ENCODE results near the gene MATR3.

The MATR3 gene

DNA sequence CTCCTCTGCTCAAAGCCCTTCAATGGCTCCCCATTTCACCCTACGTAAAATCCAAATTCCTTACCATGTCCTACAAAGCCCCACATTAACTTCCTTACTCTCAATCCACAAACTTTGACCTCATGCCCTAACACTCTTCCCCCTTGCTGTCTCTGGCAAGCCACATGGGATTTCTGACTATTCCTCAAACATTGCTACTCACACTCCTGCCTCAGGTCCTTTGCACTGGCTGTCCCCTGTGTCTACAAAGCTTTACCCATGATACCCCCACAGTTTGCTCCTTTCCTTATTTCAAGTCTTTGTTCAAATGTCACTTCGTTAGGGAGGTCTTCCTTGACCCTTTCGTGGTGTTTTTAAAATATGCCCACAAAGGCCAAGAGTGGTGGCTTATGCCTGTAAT lies 40.4 kb upstream of the MATR3 start:
- no peak for TF ChIP-seq CTCF (IDR thresholded peaks at IDR 0.05)
- H3K27ac ChIP-seq, result no peak overlapping the region
- no peak for DNase-seq (ENCODE audit: low spot score)

DNA sequence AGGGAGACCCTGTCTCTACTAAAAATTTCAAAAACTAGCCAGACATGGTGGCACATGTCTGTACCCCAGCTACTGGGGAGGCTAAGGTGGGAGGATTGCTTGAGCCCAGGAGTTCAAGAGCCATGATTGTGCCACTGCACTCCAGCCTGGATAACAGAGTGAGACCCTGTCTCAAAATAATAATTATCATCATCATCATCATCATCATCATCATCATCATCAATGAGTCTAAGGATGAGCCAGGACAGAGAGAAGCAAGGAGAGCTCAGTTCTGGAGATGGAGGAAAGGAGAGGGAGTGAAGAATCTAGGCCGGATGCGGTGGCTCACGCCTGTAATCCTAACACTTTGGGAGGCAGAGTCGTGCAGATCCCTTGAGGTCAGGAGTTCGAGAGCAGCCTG lies 36.7 kb upstream of the MATR3 start:
- no peak for DNase-seq (ENCODE audit: low spot score)
- no peak for TF ChIP-seq CTCF (IDR thresholded peaks at IDR 0.05)
- Histone ChIP-seq H3K27ac (no peak overlapping the region), H3K4me3 (no peak overlapping the region)

More for the DNA sequence above, 40.4 kb upstream of the MATR3 start:
- H3K4me3 ChIP-seq, result no peak overlapping the region

DNA sequence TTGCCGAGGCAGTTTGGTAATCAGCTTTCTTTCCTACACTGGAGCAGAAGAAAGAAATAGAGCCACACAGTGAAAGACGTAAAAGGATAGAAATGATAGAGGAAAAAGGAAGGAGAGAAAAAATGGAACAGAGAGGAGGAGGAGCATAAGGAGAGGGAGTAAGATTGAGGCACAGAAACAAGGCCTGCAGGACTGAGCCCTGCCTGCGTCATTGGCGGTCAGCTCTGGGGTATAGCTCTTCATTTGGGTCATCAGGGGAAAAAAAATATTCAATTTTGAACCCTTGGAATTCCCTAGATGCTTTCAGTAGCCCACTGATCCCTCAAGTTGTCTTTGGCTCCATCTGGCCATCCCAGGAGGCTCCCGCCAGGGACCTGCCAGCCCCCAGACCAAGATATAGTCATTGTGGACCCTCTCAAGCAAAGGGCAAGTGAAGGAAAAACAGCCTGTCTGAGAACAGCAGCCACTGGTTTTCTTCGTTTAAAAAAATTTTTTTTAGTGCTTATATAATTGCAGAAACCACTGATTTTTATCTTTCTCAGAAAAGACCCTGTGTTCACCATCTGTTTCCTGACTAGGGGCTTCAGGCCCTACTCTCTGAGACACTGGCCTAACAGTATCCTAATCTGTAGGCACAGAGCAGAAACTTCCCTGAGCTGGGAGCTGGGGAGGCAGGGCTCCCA lies 31.3 kb upstream of the MATR3 start:
- Histone ChIP-seq H3K4me3 (no peak overlapping the region), H3K27ac (peak overlapping the region; percentile 19 to 50)
- no peak for TF ChIP-seq CTCF (IDR thresholded peaks at IDR 0.05)
- DNase-seq (ENCODE audit: low spot score), result no peak

- Histone ChIP-seq H3K4me3 (no peak overlapping the region), H3K27ac (peak overlapping the region in 1 of 2 donors; percentile 50)
- TF ChIP-seq CTCF (IDR thresholded peaks at IDR 0.05), result peak; percentile 84
- peak; percentile 91 for DNase-seq (ENCODE audit: low spot score)
Measured at GRCh38 chr5:139262742-139263445, 30.6 kb upstream of the MATR3 start.

DNA sequence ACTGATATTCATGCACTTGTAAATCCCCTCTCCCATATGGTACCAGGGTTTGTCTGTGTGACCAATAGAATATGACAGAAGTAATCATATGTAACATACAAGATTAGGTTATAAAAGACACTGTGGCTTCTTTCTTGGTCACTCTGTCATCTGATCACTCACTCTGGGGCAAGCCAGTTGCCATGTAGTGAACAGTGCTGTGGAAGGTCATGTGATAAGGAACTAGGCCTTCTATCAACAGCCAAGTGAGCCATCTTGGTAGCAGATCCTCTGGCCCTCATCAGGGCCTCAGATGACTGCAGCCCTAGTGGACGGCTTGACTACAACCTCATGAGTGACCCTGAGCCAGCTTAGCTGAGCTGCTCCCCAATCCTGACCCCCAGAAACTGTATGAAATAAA lies 30.0 kb upstream of the MATR3 start:
- H3K27ac ChIP-seq, result no peak overlapping the region
- no peak for DNase-seq (ENCODE audit: low spot score)
- H3K4me3 ChIP-seq, result no peak overlapping the region
- TF ChIP-seq CTCF (IDR thresholded peaks at IDR 0.05), result no peak

DNA sequence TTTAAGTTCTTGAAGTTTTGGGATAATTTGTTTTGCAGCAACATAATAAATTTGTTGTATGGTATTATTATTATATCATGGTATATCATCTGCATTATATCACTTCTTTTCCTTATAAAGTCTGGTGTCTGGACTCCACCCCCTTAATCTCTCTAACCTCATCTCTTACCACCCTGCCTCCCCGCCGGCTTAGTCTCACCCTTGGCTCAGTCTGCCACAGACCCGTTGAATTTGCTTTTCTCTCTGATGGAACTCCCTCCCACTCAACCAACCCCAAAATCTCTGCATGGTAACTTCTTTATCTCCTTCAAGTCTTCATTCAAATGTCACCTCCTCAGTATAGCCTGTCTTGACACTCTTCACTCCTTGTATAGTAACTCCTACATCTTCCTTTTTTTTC lies 29.6 kb upstream of the MATR3 start:
- no peak for TF ChIP-seq CTCF (IDR thresholded peaks at IDR 0.05)
- no peak overlapping the region for H3K27ac ChIP-seq
- DNase-seq (ENCODE audit: low spot score), result no peak
- H3K4me3 ChIP-seq, result no peak overlapping the region

DNA sequence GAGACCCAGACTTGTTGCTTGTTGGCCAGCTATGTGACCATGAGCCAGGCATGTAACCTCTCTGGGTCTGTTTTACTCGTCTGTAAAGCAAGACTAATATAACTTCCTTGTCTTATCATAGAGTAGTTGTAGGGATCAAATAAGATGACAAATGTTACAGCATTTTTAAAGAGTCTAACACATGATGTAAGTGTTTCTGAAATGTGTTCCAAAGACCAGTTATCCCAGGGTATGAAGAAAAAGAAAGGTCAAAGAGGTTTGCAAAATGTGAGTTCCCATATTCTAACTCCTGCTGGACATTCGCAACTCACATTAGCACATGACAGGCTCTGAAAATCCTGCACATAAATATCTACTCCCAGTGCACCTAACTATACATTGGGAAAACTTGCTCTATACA lies 28.5 kb upstream of the MATR3 start:
- H3K4me3 ChIP-seq, result no peak overlapping the region
- no peak for DNase-seq (ENCODE audit: low spot score)
- TF ChIP-seq CTCF (IDR thresholded peaks at IDR 0.05), result no peak
- no peak overlapping the region for H3K27ac ChIP-seq

Measured in coronary artery (tissue), 2 donors.